ENCODE measurements around the gene FBXO46. TPM values are rescaled to one million over a fixed set of nuclear protein-coding genes. Genes with fewer than 3 reads are reported as not detected.

The FBXO46 gene
- total and polyA plus RNA-seq, 10 of the 15 experiments (the other 5 are each of a cell fraction or from before 2014, with no cell fraction given): 2.5 to 61.5 (median 13.7) TPM

DNA sequence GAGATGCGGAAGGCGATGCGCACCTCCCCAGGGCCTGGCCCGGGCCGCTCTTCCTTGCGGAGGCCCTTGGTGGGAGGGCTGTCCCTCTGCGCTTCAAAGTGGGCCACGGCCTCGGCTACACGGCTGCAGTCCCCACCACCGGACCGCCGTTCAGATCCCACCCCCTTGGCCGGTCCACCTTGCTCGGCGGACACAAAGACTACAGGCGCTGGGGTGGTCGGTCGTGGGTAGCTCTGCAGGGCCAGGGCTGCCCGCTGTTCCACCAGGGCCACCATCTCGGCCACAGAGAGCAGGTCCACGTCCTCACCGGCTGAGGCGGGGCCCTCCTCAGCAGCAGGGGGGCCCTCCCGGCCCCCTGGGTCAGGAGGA, 18.0 kb downstream of the FBXO46 start (continued):
- TF ChIP-seq, protein P1, sequence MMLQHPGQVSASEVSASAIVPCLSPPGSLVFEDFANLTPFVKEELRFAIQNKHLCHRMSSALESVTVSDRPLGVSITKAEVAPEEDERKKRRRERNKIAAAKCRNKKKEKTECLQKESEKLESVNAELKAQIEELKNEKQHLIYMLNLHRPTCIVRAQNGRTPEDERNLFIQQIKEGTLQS (IDR thresholded peaks at IDR 0.05; ENCODE audit: borderline replicate concordance, extremely low read depth, low read depth, low read length): no peak

DNA sequence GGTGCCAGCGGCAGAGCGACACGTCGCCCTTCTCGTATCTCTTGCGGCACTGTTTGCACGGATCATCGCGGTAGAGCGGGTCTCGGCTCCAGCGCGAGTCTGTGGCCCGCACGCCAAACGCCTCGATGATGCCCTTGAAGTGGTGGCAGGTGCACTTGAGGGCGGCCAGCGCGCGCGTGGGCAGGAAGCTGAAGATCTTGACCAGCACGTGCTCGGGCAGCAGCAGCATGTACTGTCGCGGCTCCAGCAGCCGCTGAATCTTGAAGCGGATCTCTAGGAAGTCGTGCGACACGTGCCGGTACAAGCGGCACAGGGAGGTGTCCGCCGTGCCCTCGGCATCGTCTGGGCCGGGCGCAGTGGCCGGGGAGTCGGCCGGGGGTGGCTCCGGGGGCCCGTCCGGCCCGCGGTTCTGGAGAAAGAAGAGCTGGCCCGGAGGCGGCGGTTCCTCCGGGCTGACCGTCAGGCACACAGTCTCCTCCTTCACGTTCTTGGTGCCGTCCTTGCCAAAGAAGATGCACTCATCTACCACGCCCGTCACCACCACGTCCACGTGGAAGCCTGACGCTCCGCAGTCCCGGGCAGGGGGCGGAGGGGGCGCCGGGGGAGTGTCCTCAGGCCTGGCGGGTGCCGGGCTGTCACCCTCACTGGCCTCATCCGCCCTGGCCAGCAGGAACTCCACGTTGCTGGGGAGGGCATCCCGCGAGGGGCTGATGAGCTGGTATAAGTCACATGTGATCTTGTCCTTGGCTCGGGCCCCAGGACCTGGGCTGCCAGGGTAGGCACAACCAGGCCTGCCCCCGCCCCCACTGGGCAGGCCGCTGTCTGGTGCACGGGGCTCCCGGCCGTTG, 18.6 kb downstream of the FBXO46 start:
- Histone ChIP-seq H3K4me3 (no peak overlapping the region), H3K4me2 (ENCODE audit: control insufficient read depth, insufficient read depth) (no peak overlapping the region), H3K27me3 (replicated peaks in 1 of 2; ENCODE audit: control insufficient read depth in 2 of 2, insufficient read depth in 2 of 2, low read length in 1 of 2) (no peaks in the 10 kb centered on the region), H4K20me1 (ENCODE audit: control insufficient read depth, insufficient read depth) (no peaks in the 10 kb centered on the region), H3K9ac (ENCODE audit: control insufficient read depth, insufficient read depth, low read length) (no peak overlapping the region), H3K79me2 (ENCODE audit: control insufficient read depth, insufficient read depth, low read length) (peaks cover 55% of the 10 kb centered on the region), H3K4me1 (ENCODE audit: control insufficient read depth, insufficient read depth, low read length) (peaks cover 17% of the 10 kb centered on the region), H2AFZ (ENCODE audit: control insufficient read depth, low read depth, low read length) (no peak overlapping the region), H3K36me3 (ENCODE audit: control insufficient read depth in 2 of 2, insufficient read depth in 2 of 2, low read length in 1 of 2) (peaks cover 4 to 19% of the 10 kb centered on the region in 2 experiments; a peak in 3 of 4 replicates), H3K9me3 (replicated peaks; ENCODE audit: control insufficient read depth, insufficient read depth, low read length) (no peaks in the 10 kb centered on the region), H3K27ac (ENCODE audit: control insufficient read depth, insufficient read depth) (no peak overlapping the region)
- ChIA-PET POLR2A (interaction anchor here (0.6 to 1.2 kb wide), 2 partner anchors 20 to 71 kb away, joined by 3 read pairs; partner anchors contain the start of genes DMPK and SNRPD2), RAD21 (ENCODE audit: unreplicated experiment) (interaction anchor here (0.6 kb wide), 1 partner anchor 8 kb away, joined by 3 read pairs; no protein-coding TSS in a partner anchor), CTCF (interaction anchor here (0.7 kb wide), 1 partner anchor 11 kb away, joined by 4 read pairs; no protein-coding TSS in a partner anchor), SMC1A (ENCODE audit: uncharacterized antibody, unreplicated experiment) (no interaction called here)
- 98% methylated on average over 72 of the region's 76 CpGs for WGBS (ENCODE audit: insufficient coverage, insufficient replicate concordance, low lambda C conversion rate, missing lambda C conversion rate)
- in situ Hi-C loops (cut with MboI) (no loop called here), intact Hi-C loops (cut with micrococcal nuclease; ENCODE audit: unreplicated experiment) (no loop called here)
- BruUV-seq (replicated peaks): no TSS peak
- ATAC-seq (no peak), DNase-seq (ENCODE audit: low read depth, low spot score) (no peak), FAIRE-seq (no peak)
- TF ChIP-seq TAF1 (IDR thresholded peaks at IDR 0.05; ENCODE audit: borderline replicate concordance, low read depth, low read length) (no peak), POLR2A (IDR thresholded peaks at IDR 0.05; ENCODE audit: low read depth, low read length) (peak; percentile 35)
